ENCODE measurements around the gene DRAM2.

The DRAM2 gene

DNA sequence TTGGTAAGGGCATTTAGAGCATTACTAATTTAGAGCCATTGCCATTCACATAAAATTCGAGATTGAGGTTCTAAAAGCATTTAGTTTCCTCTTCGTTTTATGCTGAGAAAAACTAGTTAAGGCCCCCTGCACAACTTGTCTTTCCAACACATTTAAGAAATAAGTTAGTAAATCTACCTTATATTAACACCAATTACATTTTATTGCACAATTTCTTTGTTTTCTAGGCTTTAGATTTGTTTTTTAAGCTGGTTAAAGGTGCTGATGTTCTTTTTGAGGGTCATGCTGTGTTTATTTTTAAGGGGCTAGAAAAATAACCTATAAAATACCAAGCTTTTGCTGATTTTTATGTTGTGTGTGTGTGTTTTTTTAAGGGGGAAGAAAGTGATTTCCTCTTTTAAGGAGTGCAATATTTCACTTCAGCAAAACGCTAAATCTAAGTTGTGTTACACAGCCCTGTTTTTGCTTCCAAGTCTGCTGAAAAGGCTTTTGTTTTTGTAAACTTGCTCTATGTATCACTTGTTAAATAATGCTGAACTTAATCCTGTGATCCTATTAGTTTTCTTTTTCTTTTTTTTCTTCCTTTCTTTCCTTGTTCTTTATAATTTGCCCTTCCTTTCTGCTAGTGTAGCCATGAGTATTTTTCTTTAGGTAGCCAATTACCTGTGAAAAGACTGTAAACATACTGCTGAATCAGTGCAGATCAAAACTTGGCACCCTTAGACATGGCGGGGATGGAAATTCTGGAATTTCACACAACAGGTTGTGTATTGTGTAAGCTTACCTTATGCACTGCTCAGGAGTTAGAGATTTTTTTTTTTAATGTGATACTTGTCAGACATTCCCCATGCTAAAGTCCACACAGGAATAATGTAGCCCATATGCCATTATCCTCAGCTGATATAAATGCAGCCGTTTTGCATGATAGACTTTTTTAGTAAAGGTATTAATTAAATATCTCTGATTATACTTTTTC is 1.6 kb upstream of the DRAM2 start:
- H3K4me1 ChIP-seq (ENCODE audit: control insufficient read depth, insufficient read depth, low read length, poor library complexity, severe bottlenecking) = peaks cover 22% of the 10 kb centered on the region
- H3K4me3 ChIP-seq (ENCODE audit: extremely low read depth, insufficient read depth, low read length, poor library complexity, severe bottlenecking) = peak overlapping the region; percentile 93
- 0 to 88% methylated on average over 1 of the region's 5 CpGs for WGBS, 2 experiments (ENCODE audit: insufficient coverage in 2 of 2)
- no peak overlapping the region for H3K27ac ChIP-seq (ENCODE audit: low read depth, low read length, severe bottlenecking)
- no peaks in the 10 kb centered on the region for H3K9me3 ChIP-seq (ENCODE audit: control insufficient read depth, low read length)
- H3K36me3 ChIP-seq (ENCODE audit: control insufficient read depth, insufficient read depth, low read length) = peaks cover 14% of the 10 kb centered on the region

DNA sequence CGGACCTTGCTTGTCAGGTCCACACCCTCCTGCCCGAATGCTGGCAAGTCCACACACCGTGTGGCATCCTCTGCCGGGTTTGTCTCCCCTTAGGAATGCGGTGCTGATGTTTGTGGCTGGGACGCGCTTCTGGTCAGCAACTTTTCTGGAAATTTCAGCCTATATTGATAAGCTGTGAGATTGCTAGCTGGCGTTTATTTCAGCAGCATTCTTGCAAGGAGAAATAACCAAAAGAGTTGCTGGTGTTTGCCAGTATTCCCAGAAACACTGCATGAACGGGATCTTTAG is 731 bp upstream of the DRAM2 start:
- Histone ChIP-seq H3K9me3 (ENCODE audit: control insufficient read depth, low read length) (no peaks in the 10 kb centered on the region), H3K4me3 (ENCODE audit: extremely low read depth, insufficient read depth, low read length, poor library complexity, severe bottlenecking) (peak overlapping the region; percentile 93), H3K27ac (ENCODE audit: low read depth, low read length, severe bottlenecking) (peak overlapping the region; percentile 93), H3K4me1 (ENCODE audit: control insufficient read depth, insufficient read depth, low read length, poor library complexity, severe bottlenecking) (peaks cover 20% of the 10 kb centered on the region), H3K36me3 (ENCODE audit: control insufficient read depth, insufficient read depth, low read length) (peaks cover 23% of the 10 kb centered on the region)
- WGBS, 2 experiments (ENCODE audit: insufficient coverage in 2 of 2) = 0% methylated on average over 8 of the region's 9 CpGs

DNA sequence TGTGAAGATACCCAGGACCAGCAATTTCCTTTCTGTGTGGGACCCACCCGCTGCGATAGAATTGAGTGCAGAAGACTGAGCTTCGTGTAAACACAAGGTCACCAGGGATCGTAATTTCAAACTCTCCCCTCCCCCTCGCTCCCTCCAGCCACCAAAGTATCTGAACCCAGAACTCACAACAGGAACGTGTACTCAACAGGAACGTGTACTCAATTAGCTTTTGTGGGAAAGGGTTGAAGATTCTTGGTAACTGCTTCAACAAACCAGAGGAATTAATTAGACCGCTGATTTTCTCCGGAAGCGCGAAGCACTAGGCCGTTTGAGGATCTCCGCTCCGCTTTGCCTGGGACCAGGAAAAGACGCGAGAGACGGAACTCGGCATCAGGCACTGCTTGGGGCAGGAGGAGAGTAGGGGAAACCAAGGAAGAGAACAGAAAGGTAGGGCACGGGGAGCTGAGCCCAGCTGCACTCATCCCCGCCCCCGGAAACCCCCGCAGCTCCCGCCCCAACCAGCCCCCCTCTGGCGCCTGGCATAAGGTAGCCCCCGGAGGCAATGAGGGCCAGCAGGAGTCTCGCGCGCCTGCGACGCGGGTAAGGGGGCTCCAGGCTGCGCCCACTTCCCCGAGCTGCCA is 453 bp downstream of the DRAM2 start:
- peaks cover 32% of the 10 kb centered on the region for H3K36me3 ChIP-seq (ENCODE audit: control insufficient read depth, insufficient read depth, low read length)
- peak overlapping the region; percentile 93 for H3K27ac ChIP-seq (ENCODE audit: low read depth, low read length, severe bottlenecking)
- 0 to 1% methylated on average over 15 to 24 of the region's 33 CpGs for WGBS, 2 experiments (ENCODE audit: insufficient coverage in 2 of 2)
- H3K4me3 ChIP-seq (ENCODE audit: extremely low read depth, insufficient read depth, low read length, poor library complexity, severe bottlenecking) = peak overlapping the region; percentile 93
- H3K4me1 ChIP-seq (ENCODE audit: control insufficient read depth, insufficient read depth, low read length, poor library complexity, severe bottlenecking) = peaks cover 14% of the 10 kb centered on the region
- no peaks in the 10 kb centered on the region for H3K9me3 ChIP-seq (ENCODE audit: control insufficient read depth, low read length)

DNA sequence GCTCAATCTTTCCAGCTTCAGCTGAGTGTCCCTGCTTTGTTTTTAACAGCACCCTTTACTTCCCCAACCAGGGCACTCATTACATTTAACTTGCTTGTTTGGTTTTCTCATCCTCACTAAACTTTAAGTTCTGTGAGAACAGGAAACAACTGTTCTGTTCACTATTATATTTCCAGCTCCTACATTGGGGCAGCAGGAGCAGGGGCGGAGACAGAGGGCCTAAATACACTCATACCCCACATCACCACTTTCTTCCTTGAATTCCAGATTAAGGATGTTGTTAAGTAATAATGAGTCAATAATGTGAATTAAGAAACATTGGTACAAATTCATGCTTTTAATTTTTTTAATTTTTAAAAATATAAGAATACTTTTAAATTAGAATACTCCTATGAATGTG is 6.0 kb downstream of the DRAM2 start:
- Histone ChIP-seq H3K9me3 (ENCODE audit: control insufficient read depth, low read length) (no peaks in the 10 kb centered on the region), H3K4me3 (ENCODE audit: extremely low read depth, insufficient read depth, low read length, poor library complexity, severe bottlenecking) (no peak overlapping the region), H3K36me3 (ENCODE audit: control insufficient read depth, insufficient read depth, low read length) (peaks cover 56% of the 10 kb centered on the region), H3K27ac (ENCODE audit: low read depth, low read length, severe bottlenecking) (no peak overlapping the region), H3K4me1 (ENCODE audit: control insufficient read depth, insufficient read depth, low read length, poor library complexity, severe bottlenecking) (peaks cover 5% of the 10 kb centered on the region)
- WGBS, 2 experiments (ENCODE audit: insufficient coverage in 2 of 2) = no CpG with 5 or more reads among the region's 1 CpG

DNA sequence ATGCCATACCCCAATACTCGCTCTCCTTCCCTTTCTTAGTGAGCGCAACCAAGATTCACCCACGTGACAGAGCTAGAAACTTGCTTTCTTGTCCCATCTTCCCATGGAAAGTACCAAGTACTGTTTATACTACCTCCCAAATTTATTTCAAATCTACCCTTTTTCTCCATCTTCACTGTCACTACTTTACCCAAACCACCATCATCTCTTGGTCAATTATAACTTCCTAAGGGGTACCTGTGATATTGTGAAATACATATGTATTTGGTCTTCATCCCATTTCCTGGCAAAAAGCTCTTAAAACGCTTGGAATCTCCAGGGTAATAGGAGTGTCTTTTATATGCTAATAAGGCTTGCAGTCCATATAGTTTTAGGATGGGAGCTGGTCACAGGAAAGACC is 8.2 kb downstream of the DRAM2 start:
- Histone ChIP-seq H3K27ac (ENCODE audit: low read depth, low read length, severe bottlenecking) (no peak overlapping the region), H3K4me1 (ENCODE audit: control insufficient read depth, insufficient read depth, low read length, poor library complexity, severe bottlenecking) (no peaks in the 10 kb centered on the region), H3K9me3 (ENCODE audit: control insufficient read depth, low read length) (no peaks in the 10 kb centered on the region), H3K36me3 (ENCODE audit: control insufficient read depth, insufficient read depth, low read length) (peaks cover 61% of the 10 kb centered on the region), H3K4me3 (ENCODE audit: extremely low read depth, insufficient read depth, low read length, poor library complexity, severe bottlenecking) (no peak overlapping the region)
- WGBS, 2 experiments (ENCODE audit: insufficient coverage in 2 of 2) = 86 to 92% methylated on average over 2 to 4 of the region's 4 CpGs

DNA sequence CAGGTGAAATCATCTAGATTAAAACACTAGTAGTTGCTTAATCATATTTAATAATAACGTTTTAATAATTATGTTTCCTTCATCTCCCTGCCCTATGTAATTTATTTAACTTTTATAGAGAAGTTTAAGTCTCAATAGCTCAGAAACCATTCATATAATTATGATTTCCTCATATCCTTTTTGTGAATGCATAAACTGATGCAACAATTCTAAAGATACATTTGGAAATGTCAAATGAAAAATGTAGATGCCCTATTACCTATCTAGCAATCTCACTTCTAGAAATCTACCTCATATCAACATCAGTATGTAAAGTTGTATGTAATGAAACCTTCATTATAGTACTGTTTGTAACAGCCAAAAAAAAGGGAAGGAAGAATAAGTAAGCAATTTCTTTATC is 10.5 kb downstream of the DRAM2 start:
- no peaks in the 10 kb centered on the region for H3K9me3 ChIP-seq (ENCODE audit: control insufficient read depth, low read length)
- WGBS, 2 experiments (ENCODE audit: insufficient coverage in 2 of 2) = no CpG with 5 or more reads among the region's 1 CpG
- H3K27ac ChIP-seq (ENCODE audit: low read depth, low read length, severe bottlenecking) = no peak overlapping the region
- no peaks in the 10 kb centered on the region for H3K4me1 ChIP-seq (ENCODE audit: control insufficient read depth, insufficient read depth, low read length, poor library complexity, severe bottlenecking)
- H3K36me3 ChIP-seq (ENCODE audit: control insufficient read depth, insufficient read depth, low read length) = peaks cover 60% of the 10 kb centered on the region
- no peak overlapping the region for H3K4me3 ChIP-seq (ENCODE audit: extremely low read depth, insufficient read depth, low read length, poor library complexity, severe bottlenecking)

DNA sequence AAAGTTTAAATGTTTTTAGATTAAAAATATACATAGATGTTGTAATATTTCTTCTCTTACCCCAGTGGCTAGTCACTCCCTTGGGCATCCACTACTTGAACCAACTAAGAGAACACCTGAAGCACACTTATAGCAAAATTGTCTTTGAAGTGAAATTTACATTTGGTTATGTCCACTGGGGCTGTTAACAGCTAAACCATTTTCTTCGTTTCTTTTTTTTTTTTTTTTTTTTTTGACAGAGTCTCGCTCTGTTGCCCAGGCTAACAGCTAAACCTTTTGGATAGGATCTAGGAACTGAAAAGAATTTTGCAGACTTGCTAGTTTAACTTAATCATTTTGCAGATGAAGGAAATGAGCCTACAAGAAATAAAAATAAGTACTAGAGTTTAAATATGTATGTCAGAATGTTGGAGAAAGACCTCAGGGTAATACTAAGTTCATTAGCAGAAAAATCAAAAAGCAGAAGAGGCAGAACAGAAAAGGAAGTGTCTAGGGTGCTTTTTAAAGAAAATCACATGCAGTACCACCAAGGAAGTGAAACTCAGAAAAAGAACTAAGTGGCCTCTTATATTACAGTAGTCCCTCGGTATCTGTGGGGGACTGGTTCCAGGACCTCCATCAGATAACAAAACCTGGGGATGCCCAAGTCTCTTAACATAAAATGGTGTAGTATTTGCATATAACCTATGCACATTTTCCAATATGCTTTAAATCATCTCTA is 11.8 kb downstream of the DRAM2 start:
- H3K4me3 ChIP-seq (ENCODE audit: extremely low read depth, insufficient read depth, low read length, poor library complexity, severe bottlenecking) = no peak overlapping the region
- no peaks in the 10 kb centered on the region for H3K9me3 ChIP-seq (ENCODE audit: control insufficient read depth, low read length)
- 83% methylated on average over 1 of the region's 3 CpGs; no CpG with 5 or more reads in 1 of the 2 experiments for WGBS, 2 experiments (ENCODE audit: insufficient coverage in 2 of 2)
- no peak overlapping the region for H3K27ac ChIP-seq (ENCODE audit: low read depth, low read length, severe bottlenecking)
- peaks cover 69% of the 10 kb centered on the region for H3K36me3 ChIP-seq (ENCODE audit: control insufficient read depth, insufficient read depth, low read length)
- no peaks in the 10 kb centered on the region for H3K4me1 ChIP-seq (ENCODE audit: control insufficient read depth, insufficient read depth, low read length, poor library complexity, severe bottlenecking)

DNA sequence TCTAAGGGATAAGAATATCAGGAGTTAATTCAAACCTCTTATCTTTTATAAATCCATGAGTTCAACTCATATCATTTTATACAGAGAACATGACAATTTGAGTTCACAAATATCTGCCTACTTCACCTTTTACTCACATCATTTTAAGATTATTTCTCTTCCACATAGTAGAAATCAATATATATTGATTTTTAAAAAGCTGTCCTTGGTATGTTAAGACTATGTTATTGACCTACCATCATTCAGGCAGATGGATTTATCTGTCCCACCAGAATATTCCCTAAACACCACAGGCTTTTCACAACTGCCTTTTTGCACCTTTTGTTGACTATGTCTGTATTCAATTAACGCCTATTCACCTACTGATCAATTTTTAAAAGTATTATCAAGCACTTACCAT is 13.5 kb downstream of the DRAM2 start:
- Histone ChIP-seq H3K9me3 (ENCODE audit: control insufficient read depth, low read length) (no peaks in the 10 kb centered on the region), H3K4me3 (ENCODE audit: extremely low read depth, insufficient read depth, low read length, poor library complexity, severe bottlenecking) (no peak overlapping the region), H3K27ac (ENCODE audit: low read depth, low read length, severe bottlenecking) (no peak overlapping the region), H3K4me1 (ENCODE audit: control insufficient read depth, insufficient read depth, low read length, poor library complexity, severe bottlenecking) (no peaks in the 10 kb centered on the region), H3K36me3 (ENCODE audit: control insufficient read depth, insufficient read depth, low read length) (peaks cover 66% of the 10 kb centered on the region)
- WGBS, 2 experiments (ENCODE audit: insufficient coverage in 2 of 2) = 91 to 100% methylated on average over 1 of the region's 1 CpG

DNA sequence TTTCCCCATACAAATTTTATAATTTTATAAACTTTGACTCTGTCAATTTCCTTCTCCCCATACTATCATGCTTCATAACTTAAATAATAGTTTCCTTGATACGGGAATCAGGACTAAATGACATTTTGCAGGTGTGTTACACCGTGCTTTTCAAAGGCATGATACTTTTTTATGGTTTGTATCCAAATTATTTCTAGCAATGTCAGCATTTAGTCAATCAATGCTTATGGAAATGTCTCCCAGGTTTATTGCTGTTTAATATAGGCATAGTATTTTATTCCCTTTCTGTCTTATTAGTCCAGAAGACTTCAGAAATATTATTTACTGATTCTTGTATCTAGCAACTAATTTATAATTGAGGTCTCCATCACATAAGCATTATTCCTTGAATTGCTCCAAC is 23.4 kb downstream of the DRAM2 start:
- Histone ChIP-seq H3K4me3 (ENCODE audit: extremely low read depth, insufficient read depth, low read length, poor library complexity, severe bottlenecking) (no peak overlapping the region), H3K4me1 (ENCODE audit: control insufficient read depth, insufficient read depth, low read length, poor library complexity, severe bottlenecking) (peaks cover 3% of the 10 kb centered on the region), H3K27ac (ENCODE audit: low read depth, low read length, severe bottlenecking) (no peak overlapping the region), H3K9me3 (ENCODE audit: control insufficient read depth, low read length) (no peaks in the 10 kb centered on the region), H3K36me3 (ENCODE audit: control insufficient read depth, insufficient read depth, low read length) (peaks cover 45% of the 10 kb centered on the region)
- WGBS, 2 experiments (ENCODE audit: insufficient coverage in 2 of 2) = 100% methylated on average over 1 of the region's 2 CpGs; no CpG with 5 or more reads in 1 of the 2 experiments

DNA sequence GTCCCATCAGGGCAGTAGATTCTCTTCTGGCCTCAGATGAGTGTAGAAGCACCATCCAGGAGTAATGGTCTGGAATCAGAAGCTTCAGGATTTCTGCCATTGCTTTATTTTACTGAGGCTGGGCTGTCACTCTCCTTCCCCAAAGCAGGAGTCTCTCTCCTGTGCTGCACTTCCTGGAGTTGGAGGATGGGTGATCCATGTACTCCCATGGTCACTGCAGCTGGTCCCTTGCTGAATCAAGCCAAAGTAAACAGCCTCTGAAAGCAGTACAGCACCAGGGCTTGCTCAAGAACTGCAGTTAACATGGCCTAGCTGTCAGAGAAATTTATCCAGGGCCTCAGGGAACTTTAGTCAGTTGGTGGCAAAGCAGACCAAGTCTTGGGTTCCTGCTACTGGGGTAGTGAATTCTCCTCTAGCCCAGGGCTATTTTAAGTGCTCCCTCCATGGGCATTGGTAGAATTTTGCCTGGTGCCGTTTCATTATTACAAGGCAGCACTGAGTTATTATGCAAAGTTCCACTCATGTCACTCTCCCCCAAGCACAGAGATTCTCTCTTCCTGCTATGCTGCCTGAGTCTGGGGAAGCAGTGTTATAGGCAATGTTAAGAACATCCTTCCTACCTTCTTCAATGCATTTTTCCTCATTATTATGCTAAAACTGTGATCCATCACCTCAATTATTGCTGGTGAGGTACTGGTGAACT is 29.5 kb downstream of the DRAM2 start:
- 83 to 100% methylated on average over 1 of the region's 1 CpG for WGBS, 2 experiments (ENCODE audit: insufficient coverage in 2 of 2)
- H3K4me1 ChIP-seq (ENCODE audit: control insufficient read depth, insufficient read depth, low read length, poor library complexity, severe bottlenecking) = no peaks in the 10 kb centered on the region
- H3K4me3 ChIP-seq (ENCODE audit: extremely low read depth, insufficient read depth, low read length, poor library complexity, severe bottlenecking) = no peak overlapping the region
- peaks cover 5% of the 10 kb centered on the region for H3K9me3 ChIP-seq (ENCODE audit: control insufficient read depth, low read length)
- peaks cover 23% of the 10 kb centered on the region for H3K36me3 ChIP-seq (ENCODE audit: control insufficient read depth, insufficient read depth, low read length)
- no peak overlapping the region for H3K27ac ChIP-seq (ENCODE audit: low read depth, low read length, severe bottlenecking)
